ENCODE measurements around the gene DDX20.

Gene DDX20

GRCh38 chr1:111751906-111752575 lies 3.7 kb upstream of the DDX20 start:
- no peak for DNase-seq

- DNase-seq: peak; percentile 48 to 49
Observed at GRCh38 chr1:111754984-111755330, 744 bp upstream of the DDX20 start.

- no peak for DNase-seq
Observed at GRCh38 chr1:111756124-111756513, 418 bp downstream of the DDX20 start.

GRCh38 chr1:111758373-111758772 lies 2.7 kb downstream of the DDX20 start:
- DNase-seq: no peak

DNA sequence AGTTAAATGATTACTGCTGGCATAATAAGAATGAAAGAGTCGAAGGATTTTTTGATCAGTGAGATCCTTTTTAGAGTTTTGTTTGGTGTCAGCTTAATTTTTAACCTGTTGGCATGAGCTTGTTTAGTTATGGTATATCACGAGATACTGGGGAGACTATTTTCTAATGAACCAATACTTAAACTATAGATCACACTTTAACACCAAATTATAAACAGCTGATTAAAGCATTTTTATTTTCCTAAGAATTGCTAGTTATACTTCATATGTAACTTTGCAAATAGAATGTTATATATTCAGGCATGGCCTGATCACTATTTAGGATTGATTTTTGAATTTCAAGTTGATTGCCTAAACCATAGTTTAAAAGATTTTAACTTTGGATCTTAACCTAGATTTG lies 6.0 kb downstream of the DDX20 start:
- DNase-seq: no peak

- no peak for DNase-seq
Observed at GRCh38 chr1:111762332-111762731, 6.6 kb downstream of the DDX20 start.

- DNase-seq: no peak
Observed at GRCh38 chr1:111768023-111768422, 12.3 kb downstream of the DDX20 start.

- DNase-seq: no peak
Observed at GRCh38 chr1:111768625-111769024, 12.9 kb downstream of the DDX20 start.

- DNase-seq: peak; percentile 12 to 50
Observed at GRCh38 chr1:111769517-111770146, 13.9 kb downstream of the DDX20 start.

DNA sequence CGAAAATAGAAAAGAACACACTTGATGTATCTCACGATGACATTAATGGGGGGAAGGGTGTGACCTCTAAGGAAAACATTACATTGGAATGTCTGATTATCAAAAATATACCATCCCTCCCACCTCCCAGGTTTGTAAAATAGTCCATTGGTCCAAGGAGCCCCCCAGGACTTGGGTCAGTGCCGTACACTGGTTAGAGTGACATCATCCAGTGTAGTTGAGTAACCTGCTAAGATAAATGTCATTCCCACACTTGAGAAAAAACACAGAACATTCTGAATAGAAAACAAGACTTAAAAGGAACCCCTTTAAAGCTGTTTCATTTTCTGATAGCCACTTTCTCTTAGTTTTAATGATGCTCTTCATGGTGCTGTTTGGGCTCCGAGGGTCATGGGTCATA lies 15.2 kb downstream of the DDX20 start:
- no peak for DNase-seq

- no peak for DNase-seq
Observed at GRCh38 chr1:111775966-111776365, 20.3 kb downstream of the DDX20 start.

DNA sequence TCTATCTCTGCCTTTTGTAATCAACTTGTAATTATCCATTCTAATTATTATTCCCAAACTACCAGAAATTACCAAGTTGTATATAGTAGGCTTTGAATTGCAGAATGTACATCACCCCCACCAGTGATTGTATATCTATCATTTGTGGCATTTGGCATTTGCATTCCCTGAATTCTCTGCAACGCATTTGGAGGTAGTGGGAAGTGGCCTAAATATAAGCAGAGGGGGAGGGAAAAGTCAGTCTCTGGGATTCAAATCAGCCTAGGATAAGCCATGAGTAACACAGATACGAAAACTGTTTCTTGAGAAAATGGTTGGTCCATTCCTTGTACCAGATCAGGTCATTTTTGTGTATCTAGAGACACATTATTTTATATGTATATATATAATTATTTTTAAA lies 20.7 kb downstream of the DDX20 start:
- DNase-seq: no peak

DNA sequence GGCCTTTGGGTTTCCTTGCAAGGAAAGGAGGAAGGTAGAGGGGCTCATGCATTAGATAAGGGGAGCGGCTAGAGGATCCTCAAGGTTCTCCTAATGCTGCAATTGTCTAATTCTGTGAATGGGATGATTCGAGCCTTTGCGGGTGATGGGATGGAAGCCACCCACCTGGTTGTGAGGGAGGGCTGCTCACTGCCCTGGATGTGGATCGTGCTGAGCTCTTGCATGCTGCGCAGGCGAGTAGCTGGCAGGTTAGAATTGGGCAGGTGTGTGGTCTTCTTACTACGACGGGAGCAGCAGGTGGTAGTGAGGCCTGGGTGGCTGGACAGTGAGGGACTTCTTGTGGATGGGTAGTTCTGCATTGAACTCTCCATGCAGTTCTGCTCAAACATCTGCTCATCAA lies 21.2 kb downstream of the DDX20 start:
- no peak for DNase-seq

DNA sequence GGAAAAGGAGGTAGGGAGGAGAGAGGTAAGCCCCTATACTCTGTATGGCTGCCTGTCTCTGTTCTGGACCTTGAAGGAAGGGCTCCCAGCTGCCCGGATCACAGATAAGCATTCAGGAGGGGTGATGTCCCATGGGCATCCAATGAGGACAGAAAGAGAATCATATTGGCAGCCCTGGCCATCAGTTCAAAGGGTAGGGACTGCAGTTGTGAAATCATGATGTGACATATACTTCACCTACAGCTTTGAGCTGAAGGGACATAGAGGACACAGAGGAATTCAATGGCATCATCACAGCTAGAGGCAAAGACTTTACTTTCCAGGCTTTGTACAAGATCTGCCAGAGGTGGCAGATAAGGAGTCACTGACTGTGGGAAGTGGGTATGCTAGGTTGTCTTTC lies 21.6 kb downstream of the DDX20 start:
- DNase-seq: no peak

- DNase-seq: no peak
Observed at GRCh38 chr1:111778066-111778465, 22.4 kb downstream of the DDX20 start.

DNA sequence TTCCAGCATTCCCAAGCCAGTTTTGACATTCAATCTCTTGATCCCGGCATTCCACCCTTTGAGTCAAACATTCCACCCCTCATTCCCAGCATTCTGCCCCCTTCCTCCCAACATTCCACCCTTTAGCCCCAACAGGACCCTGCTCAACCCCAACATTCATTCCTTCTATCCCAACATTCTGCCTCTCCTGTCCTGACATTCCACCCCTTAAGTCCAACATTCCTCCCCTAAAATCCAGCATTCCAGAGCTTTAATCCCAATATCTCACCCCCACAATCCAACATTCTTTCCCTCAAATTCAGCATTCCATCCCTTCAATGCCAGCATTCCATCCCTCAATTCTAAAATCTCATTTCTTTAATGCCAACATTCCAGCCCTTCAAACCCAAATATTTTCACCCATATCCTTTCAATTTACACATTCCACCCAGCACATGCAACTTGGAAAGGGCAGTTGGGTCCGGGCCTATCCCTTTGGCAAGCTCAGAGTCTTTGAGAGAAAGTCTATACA lies 22.9 kb downstream of the DDX20 start:
- DNase-seq: no peak

DNA sequence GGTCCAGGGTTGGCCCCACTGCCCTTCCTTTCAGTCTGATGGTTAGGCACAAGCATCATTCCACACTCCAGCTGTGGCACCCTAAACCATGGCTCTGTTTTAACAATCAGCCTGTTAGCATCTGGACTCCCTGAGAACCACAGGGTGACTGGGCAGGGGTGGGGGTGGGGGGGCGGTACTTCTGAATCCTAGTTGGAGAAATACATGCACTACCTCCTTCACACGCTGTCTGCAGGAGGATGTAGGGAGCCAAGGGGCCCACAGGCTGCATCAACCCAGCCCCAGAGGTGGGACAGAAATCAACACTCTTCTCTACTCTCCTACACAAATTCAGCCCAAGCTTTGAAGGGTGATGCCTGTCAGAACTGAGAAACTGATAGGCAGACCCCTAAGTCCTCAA lies 23.8 kb downstream of the DDX20 start:
- no peak for DNase-seq

- DNase-seq: no peak
Observed at GRCh38 chr1:111784273-111784901, 28.7 kb downstream of the DDX20 start.

DNA sequence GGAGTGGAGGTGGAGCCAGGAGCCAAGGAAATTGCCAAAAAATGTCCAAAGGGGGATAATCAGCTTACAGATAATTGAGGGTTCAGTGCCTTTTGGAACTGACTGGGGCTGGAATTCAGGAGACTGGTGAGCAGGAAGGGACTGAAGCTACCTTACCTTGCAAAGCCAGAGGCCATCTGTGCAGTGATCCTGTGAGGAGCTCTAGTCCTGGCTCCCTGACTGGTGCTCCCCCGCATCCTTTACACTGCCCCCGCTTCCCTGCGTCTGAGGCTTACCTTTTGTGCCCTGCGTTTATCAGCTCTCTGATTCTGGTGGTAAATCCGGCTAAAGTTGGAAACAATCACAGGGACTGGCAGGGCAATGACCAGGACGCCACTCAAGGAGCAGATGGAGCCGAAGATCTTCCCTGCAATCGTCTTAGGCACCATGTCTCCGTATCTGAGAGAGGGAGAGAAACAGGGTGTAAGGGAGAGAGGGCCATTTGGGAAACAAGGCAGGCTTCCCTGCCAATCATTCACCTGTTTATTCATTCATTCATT lies 31.0 kb downstream of the DDX20 start:
- DNase-seq: no peak

DNA sequence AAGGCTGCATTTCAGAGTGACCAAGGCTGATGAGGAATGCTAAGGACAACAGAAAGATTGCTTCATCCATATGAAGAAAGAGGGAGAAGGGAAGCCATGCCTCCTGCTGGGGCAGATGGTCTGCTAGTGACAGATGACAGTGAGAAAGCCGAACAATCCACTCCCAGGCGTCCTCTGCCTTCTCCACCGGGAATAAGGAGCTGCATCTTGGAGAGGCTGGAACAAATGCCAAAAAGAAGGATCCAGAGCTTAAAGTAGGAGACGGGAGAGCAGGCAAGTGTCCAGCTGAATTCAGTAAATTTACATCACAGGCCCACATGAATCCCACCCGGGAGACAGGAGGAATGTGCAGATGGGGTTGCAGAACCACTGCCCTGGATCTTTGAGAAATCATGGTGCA lies 33.4 kb downstream of the DDX20 start:
- no peak for DNase-seq

DNA sequence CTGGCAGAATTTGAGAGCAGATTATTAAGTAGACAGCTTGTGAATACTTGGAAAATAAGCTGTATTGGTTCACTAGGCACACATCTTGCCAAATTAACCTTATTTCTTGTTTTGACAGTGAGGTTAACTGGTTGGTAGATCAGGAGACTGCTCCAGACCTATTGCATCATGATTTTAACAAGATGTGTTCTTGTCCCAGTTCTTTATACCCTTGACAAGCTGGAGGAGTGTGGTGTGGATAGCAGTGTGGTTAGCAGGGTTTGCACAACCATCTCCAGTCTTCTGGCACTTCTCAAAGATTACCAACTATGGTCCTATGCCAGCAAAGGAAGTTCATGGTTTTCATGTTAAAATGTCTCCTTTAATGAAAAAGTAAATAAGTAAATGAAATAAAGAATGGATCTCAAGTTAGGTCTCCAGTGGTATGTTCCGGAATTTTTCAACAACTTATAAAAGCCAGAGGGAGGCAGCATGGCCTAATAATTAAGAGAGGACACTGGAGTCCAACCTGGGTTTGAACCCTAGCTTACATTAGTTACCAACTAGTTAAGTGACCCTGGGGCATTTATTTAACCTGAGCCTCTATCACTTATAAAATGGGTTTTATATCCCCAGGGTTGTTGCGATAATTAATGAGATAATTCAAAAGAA lies 34.1 kb downstream of the DDX20 start:
- no peak for DNase-seq

DNA sequence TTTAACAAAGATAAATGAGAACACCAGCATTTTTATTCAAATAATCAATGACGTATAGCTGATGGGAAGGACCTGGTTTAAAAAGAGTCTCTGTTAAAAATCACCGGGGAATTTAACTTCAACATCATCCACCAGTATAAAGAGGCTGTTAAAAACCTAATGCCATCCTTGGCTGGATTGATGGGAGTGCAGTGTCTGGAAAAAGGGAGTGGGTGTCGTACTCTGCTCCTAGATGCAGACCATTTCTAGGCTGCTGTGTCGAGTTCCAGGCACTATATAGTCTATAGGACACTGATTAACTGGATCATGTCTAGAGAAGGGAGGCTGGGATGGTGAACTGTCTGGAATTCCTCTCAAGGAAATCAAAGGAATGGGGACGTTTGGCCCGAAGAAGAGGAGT lies 36.1 kb downstream of the DDX20 start:
- DNase-seq: no peak

GRCh38 chr1:111792249-111792648 lies 36.5 kb downstream of the DDX20 start:
- no peak for DNase-seq

GRCh38 chr1:111793923-111794322 lies 38.2 kb downstream of the DDX20 start:
- no peak for DNase-seq

Measured in stimulated activated CD4-positive, alpha-beta T cell treated with anti-CD3 and anti-CD28 coated beads, Interleukin-2, amount 100 ng/mL, for 24 hours (primary cell).